WI38 (cell line): ENCODE results near the gene SFSWAP.
A peak's percentile ranks its signal among the peaks of the same experiment; 100 is the strongest.
"Not testable (repeated sequence)": the region's sequence is repeated elsewhere in the genome, so short reads cannot be mapped to it uniquely, and the experiment has no call there.

Source experiments
- H3K4me3 ChIP-seq: 2 replicates; pipeline ENCODE4 v1.5.1; 2011; ENCODE audit warnings: low read depth, mild to moderate bottlenecking, control low read depth, low read length
- TF ChIP-seq, protein P1 (sequence below): IDR thresholded peaks from 2 replicates; pipeline ENCODE4 v1.5.1; 2012; ENCODE audit warnings: low read depth, mild to moderate bottlenecking, control low read depth, low read length

Gene SFSWAP

DNA sequence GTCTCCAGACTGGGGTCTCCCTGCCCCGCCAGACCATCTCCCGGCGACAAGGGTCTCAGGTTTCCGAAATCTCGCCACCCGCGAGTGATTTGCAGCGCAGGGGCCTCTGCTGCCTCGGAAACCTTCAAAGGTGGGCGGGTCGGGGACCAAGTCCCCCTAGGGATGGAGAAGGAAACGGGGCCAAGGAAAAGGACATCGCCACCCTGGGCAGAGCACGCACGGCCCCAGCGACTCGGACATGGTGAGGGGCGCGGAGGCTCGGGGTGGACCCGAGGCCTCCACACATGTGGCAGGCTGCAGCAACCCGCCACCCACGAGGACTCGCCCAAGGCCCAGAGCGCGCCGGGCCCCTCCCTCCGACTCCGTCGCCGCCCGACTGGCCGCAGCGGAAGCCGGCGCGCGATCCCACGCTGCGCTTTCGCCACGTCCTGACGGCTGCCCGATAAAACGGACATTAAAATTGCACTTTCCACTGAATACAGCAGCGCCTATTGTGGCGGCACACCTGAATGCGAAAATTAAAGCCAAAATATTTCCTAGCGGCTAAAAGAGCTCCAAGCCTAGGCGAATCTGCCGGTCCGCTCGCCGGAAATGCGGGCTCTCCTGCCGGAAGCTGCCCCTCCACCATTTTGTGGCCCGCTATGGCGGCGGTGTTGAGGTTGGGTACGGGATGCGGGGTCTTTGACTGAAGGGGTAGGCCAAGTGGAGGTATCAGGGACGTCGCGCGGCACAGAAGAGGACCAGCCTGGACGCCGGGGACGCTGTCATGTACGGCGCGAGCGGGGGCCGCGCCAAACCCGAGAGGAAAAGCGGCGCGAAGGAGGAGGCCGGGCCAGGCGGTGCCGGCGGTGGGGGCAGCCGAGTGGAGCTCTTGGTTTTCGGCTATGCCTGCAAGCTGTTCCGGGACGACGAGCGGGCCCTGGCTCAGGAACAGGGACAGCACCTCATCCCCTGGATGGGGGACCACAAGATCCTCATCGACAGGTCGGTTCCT lies at the start of gene SFSWAP:
SFSWAP (plus strand) TSS at position 627 of the 994 bp plus-strand sequence; CDS start at position 767, 140 bp downstream.
- TF ChIP-seq, protein P1, sequence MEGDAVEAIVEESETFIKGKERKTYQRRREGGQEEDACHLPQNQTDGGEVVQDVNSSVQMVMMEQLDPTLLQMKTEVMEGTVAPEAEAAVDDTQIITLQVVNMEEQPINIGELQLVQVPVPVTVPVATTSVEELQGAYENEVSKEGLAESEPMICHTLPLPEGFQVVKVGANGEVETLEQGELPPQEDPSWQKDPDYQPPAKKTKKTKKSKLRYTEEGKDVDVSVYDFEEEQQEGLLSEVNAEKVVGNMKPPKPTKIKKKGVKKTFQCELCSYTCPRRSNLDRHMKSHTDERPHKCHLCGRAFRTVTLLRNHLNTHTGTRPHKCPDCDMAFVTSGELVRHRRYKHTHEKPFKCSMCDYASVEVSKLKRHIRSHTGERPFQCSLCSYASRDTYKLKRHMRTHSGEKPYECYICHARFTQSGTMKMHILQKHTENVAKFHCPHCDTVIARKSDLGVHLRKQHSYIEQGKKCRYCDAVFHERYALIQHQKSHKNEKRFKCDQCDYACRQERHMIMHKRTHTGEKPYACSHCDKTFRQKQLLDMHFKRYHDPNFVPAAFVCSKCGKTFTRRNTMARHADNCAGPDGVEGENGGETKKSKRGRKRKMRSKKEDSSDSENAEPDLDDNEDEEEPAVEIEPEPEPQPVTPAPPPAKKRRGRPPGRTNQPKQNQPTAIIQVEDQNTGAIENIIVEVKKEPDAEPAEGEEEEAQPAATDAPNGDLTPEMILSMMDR: no peak
- H3K4me3 ChIP-seq: peak within 1 kb of the TSS; percentile 100

DNA sequence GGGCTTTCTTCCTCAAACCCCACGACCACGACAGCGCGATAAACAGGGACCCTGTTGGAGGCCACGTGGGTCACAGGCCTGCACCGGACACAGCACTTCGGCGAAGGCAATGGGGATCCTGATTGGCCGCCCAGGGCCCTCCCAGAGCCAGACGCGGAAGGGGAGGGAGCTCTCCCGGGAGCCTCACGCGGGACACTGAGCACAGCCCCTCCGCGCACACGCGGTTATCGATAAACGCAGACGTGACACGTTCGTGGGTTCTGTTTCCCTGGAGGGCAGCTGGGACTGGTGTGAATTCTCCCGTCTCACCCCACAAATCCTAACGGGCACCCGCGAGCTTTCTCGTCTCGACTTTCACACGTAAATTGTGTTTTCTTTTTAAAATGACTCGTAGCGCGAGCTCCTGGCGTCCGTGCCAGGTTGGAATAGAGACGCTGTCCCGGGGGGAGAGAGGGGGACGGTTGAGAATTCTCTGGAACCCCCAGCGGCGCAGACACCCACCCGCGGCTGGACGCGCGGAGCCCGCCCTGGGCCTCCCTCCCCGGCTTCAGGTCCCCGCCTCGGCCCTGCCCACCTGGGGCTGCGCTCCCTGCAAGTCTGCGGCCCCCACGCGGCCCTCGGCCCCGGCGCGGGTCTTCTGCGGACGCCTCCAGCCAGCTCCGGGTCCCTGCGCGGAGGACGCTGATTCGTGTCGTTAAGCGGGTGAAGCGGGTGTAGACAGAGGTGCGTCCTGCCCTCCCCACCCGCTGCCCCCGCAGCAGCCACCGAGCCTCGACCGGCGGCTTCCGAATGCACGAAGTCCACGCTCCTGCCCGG lies 49.5 kb upstream of the SFSWAP start:
- H3K4me3 ChIP-seq: not testable (repeated sequence)

DNA sequence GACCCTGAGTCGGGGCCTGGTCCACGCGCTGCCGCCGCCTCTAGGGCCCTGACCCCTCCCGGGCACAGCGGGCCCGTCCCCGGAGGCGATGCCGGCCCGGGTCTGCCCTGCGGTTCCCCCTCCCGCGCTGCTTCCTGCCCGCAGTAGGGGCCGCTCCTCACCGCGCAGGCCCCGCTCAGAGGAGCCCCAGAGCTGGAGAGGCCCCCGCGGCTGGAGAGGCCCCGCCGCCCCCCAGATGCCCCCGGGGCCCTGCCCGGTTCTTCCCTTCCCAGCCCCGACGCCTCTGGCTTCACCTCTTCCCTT lies 49.0 kb upstream of the SFSWAP start:
- H3K4me3 ChIP-seq: not testable (repeated sequence)

DNA sequence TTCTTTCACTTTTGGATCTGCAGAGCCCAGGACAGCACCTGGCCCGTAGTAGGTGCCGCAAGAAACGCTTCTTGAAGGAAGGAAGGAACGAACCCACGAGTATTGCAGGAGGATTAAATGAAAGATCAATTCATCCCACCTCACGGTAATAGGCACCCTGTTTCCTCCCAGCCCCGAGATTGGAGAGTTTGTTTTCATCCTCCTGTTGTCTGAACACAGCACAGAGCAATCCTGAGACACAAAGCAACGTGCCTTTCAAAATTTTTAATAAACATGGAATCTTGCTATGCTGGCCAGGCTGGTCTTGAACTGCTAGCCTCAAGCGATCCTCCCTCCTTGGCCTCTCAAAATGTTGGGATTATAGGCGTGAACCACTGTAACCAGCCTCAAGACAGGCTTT lies 48.5 kb upstream of the SFSWAP start:
- not testable (repeated sequence) for H3K4me3 ChIP-seq

DNA sequence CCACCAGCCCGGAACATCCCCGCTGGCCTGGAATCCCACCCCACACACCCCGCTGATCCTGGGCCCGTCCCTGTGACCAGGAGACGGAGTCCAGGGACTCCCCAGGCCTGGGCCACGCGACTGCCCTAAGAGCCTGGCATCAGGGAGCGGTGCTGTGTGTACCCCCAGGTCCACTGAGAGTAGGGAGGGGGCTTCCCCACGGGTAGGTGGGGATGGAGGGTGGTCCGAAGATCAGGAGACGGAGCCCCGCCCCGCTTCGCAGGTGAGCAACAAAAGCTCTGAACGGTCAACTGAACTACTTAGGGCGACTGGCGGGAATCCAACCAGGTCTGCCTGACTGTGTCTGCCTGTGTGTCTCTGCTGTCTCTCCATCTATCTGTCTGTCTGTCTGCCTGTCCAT lies 45.2 kb upstream of the SFSWAP start:
- H3K4me3 ChIP-seq: not testable (repeated sequence)

DNA sequence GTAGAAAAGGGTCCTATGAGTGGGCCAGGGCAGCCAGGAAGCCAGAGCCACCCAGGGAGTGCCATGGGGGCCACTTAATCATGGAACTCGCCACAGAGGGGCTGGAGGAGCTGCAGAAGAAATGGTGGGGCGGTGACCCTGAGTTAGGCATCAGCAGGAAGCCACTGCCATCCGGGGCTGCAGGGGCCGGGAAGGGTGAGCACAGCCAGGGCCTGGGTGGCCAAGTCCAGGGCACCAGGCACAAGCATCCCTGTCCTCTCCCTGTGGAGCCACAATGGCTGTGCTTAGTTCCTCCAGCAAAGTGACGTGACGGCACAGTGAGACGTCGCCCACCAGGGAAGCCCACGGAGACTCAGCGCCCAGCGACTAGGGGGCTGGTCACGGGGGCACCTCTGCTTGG lies 44.4 kb upstream of the SFSWAP start:
- H3K4me3 ChIP-seq: not testable (repeated sequence)

DNA sequence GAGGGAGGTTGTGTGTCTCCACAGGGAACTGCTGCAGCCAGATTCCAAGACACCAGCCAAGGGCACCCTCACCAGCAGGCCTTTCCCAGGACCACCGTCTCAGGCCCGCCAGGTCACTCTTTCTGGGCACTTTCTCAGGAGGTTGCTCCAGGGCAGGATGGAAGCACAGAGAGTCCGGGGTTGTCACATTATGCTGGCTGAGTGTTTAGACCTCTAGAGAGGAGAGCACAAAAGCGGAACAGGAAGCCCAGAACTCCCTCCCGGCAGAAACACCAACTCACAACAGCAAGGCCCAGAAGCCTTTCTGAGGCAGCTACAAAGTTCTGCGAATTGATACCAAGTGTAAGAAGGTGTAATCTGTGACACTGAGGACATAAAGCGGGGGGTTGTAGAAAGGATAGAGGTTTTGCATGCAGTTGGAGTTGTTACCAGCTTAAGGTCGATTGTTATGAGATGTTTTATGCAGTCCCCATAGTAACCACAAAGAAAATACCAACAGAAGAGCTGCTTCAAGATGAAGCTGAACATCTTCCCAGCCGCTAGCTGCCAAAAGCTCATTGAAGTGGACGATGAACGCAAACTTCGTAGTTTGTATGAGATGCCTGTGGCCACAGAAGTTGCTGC lies 43.8 kb upstream of the SFSWAP start:
- not testable (repeated sequence) for H3K4me3 ChIP-seq

DNA sequence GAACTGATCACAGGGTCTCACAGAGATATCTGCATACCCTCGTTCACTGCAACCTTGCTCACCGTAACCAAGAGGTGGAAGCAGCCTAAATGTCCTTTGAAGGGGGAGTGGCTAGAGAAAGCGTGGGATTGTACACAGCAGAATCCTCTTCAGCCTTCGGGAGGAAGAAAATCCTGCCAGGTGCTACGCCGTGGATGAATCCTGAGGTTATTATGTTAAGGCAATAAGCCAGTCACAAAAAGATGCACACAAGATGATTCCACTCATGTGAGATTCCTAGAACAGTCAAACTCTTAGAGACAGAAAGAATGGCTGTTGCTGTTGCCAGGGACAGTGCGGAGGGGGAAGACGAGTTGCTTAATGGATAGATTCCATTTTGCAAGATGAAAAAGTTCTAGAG lies 39.6 kb upstream of the SFSWAP start:
- no peak overlapping the region for H3K4me3 ChIP-seq
- TF ChIP-seq, protein P1: no peak

DNA sequence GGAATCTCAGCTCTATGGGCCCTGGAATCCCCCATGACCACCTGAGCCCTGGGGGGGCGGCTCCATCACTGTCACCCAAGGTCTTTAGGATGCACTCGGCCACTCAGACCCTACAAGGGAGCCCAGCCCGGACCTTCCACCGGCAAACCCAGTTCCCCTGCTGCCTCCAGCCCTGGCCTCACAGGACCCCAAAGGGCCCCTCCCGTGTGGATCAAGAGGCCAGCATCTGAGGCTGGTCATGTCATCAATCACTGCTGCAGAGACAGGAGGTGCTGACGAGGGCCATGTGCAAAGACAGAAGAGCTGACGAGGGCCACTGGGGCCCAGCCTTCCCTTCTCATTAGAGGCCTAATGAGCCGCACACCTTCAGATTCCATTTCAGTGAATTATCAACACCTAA lies 39.0 kb upstream of the SFSWAP start:
- TF ChIP-seq, protein P1: no peak
- no peak overlapping the region for H3K4me3 ChIP-seq

DNA sequence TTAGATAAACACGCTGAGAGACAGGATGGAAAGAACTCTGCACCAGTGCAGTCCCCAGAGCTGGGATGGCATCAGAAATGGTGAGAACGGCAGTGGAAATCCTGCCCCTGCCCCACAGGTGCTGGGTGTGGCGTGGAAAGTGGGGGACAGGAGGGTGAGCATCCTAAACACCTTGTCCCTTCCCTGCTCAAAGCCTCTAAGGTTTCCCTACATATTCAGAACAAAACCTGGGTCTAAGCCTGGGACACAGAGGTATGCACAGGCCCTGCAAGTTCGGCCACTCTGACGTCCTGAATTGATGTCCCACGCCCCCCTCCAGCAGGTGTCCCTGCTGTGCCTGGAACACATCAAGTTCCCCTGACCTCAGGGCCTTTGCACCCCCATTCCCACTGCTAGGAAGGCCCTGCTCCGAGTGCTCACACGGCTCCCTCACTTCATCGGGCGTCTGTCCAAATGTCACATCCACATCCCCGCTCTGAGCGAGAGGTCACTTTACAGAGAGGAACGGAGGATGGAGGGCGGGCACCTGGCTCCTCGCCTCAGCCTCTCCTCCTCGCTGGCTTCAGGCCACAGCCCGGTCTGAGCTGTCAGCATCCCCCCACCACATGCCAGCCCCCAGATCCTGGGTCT lies 38.5 kb upstream of the SFSWAP start:
- TF ChIP-seq, protein P1: no peak
- no peak overlapping the region for H3K4me3 ChIP-seq
